Measurements from ENCODE around the gene PLIN3.

The PLIN3 gene

DNA sequence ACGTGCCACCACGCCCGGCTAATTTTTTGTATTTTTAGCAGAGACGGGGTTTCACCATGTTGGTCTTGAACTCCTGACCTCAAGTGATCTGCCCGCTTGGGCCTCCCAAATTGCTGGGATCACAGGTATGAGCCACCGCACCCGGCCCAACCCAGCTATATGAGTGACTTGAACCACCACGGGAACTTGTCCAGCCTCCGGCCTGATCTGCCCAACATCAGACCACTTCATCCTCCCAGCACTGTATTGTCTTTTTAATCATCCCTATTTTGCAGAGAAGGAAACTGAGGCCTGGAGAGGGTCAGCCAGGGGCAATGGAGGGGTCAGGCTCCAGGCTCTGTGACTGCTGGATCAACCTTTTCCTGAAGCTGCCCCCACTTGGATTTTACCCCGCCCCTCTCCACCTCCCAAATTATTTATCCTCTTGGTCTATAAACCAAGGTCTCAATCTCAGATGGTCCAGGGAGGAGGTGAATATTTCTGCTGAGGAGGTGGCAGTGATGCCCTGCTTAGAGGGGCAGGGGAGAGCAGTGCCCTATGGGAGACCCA is 893 bp upstream of the PLIN3 start:
- Histone ChIP-seq H3K27ac (ENCODE audit: low read depth, low read length, poor library complexity, severe bottlenecking) (no peak overlapping the region), H3K36me3 (ENCODE audit: insufficient read depth, low read length) (no peaks in the 10 kb centered on the region), H4K20me1 (ENCODE audit: insufficient read depth, low read length) (no peaks in the 10 kb centered on the region), H3K9me2 (ENCODE audit: low read depth, low read length) (no peaks in the 10 kb centered on the region), H3K79me2 (ENCODE audit: insufficient read depth, low read length) (no peaks in the 10 kb centered on the region), H2AFZ (ENCODE audit: low read length) (no peak overlapping the region), H3K4me3 (ENCODE audit: low read depth, low read length, poor library complexity, severe bottlenecking) (peak overlapping the region; percentile 92), H3K4me1 (ENCODE audit: insufficient read depth, low read length, severe bottlenecking) (peaks cover 31% of the 10 kb centered on the region), H3K9ac (ENCODE audit: low read length) (peak overlapping the region; percentile 68; the same call in 1 of the 2 replicates), H3K4me2 (ENCODE audit: low read length) (peak overlapping the region; percentile 89), H3K27me3 (ENCODE audit: insufficient read depth, low read length) (no peaks in the 10 kb centered on the region), H3K9me3 (ENCODE audit: low read length) (no peaks in the 10 kb centered on the region), H3F3A (ENCODE audit: insufficient read depth, low read length) (no peaks in the 10 kb centered on the region)
- TF ChIP-seq, protein P1, sequence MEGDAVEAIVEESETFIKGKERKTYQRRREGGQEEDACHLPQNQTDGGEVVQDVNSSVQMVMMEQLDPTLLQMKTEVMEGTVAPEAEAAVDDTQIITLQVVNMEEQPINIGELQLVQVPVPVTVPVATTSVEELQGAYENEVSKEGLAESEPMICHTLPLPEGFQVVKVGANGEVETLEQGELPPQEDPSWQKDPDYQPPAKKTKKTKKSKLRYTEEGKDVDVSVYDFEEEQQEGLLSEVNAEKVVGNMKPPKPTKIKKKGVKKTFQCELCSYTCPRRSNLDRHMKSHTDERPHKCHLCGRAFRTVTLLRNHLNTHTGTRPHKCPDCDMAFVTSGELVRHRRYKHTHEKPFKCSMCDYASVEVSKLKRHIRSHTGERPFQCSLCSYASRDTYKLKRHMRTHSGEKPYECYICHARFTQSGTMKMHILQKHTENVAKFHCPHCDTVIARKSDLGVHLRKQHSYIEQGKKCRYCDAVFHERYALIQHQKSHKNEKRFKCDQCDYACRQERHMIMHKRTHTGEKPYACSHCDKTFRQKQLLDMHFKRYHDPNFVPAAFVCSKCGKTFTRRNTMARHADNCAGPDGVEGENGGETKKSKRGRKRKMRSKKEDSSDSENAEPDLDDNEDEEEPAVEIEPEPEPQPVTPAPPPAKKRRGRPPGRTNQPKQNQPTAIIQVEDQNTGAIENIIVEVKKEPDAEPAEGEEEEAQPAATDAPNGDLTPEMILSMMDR (IDR thresholded peaks at IDR 0.05; ENCODE audit: low read length): no peak
- TF ChIP-seq EZH2 (IDR thresholded peaks at IDR 0.05; ENCODE audit: borderline replicate concordance, low read length): no peak

DNA sequence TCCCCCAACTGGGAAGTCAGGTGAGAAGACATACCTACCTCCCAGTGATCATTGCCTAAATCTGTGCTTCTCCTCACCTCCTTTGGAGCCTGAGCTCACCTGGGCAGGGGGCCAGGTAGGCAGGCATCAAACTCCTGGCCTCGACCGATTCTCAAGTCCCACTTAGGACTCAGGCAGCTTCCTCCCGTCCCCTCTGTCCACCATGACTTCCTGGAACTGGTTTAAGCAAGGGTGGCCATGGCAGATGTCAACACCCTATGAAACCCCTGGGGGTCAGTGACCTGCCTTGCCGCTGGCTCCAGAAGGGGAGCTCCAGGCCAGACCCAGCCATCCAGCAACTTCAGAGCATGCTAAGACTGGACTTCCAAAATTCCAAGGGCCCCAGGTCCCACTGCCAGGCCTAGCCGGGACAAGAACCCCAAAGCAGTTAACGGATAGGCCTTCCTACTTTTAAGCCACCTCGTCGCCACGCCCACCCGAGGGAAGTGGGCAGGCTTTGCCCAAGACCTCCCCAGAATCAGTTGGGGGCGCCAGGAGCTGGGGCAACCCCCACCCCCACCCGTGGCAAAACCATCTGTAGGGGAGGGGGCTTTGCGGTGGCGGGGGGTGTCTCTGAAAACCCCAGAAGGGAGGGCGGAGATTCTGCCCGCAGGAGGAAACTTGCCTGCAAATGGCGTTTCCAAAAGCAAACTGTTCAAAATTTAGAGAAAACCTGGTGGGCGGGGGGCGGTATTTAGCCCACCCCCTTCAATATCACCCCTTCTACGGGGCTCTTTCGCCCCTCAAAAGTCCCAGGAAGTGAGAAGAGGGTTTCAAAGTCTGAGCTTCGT is 657 bp downstream of the PLIN3 start:
- Histone ChIP-seq H4K20me1 (ENCODE audit: insufficient read depth, low read length) (no peaks in the 10 kb centered on the region), H3F3A (ENCODE audit: insufficient read depth, low read length) (no peaks in the 10 kb centered on the region), H3K4me1 (ENCODE audit: insufficient read depth, low read length, severe bottlenecking) (peaks cover 32% of the 10 kb centered on the region), H3K9me3 (ENCODE audit: low read length) (no peaks in the 10 kb centered on the region), H3K4me2 (ENCODE audit: low read length) (peak overlapping the region; percentile 89), H3K27ac (ENCODE audit: low read depth, low read length, poor library complexity, severe bottlenecking) (peak overlapping the region; percentile 69), H3K79me2 (ENCODE audit: insufficient read depth, low read length) (no peaks in the 10 kb centered on the region), H3K9ac (ENCODE audit: low read length) (peak overlapping the region; percentile 94), H2AFZ (ENCODE audit: low read length) (no peak overlapping the region), H3K9me2 (ENCODE audit: low read depth, low read length) (no peaks in the 10 kb centered on the region), H3K27me3 (ENCODE audit: insufficient read depth, low read length) (no peaks in the 10 kb centered on the region), H3K4me3 (ENCODE audit: low read depth, low read length, poor library complexity, severe bottlenecking) (peak overlapping the region; percentile 92), H3K36me3 (ENCODE audit: insufficient read depth, low read length) (no peaks in the 10 kb centered on the region)
- no peak for TF ChIP-seq EZH2 (IDR thresholded peaks at IDR 0.05; ENCODE audit: borderline replicate concordance, low read length)
- TF ChIP-seq, protein P1 (IDR thresholded peaks at IDR 0.05; ENCODE audit: low read length): no peak

DNA sequence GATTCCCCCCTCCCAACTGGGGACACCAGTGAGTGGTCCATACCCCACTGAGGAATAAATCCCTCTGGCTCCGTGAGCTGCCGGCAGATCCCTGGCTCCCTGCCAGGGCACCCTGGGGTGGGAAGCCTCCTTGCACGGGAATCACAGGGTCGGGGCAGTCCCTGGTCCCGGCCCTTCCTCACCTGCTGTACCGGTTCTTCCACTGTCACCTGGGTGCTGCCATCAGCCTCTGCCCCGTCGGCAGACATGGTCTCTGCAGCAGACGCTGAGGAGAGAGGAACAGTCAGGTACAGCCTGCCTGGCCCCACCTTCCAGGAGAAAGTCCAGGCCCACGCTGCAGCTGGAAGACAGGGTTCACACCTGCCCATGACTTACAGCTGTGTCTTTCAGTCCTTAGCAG is 6.3 kb downstream of the PLIN3 start:
- H3K9me2 ChIP-seq (ENCODE audit: low read depth, low read length): no peaks in the 10 kb centered on the region
- H3K27ac ChIP-seq (ENCODE audit: low read depth, low read length, poor library complexity, severe bottlenecking): no peak overlapping the region
- no peak overlapping the region for H3K4me3 ChIP-seq (ENCODE audit: low read depth, low read length, poor library complexity, severe bottlenecking)
- H3K27me3 ChIP-seq (ENCODE audit: insufficient read depth, low read length): no peaks in the 10 kb centered on the region
- H3K4me1 ChIP-seq (ENCODE audit: insufficient read depth, low read length, severe bottlenecking): peaks cover 21% of the 10 kb centered on the region
- TF ChIP-seq, protein P1 (IDR thresholded peaks at IDR 0.05; ENCODE audit: low read length): no peak
- TF ChIP-seq EZH2 (IDR thresholded peaks at IDR 0.05; ENCODE audit: borderline replicate concordance, low read length): no peak
- H3K9ac ChIP-seq (ENCODE audit: low read length): no peak overlapping the region
- H2AFZ ChIP-seq (ENCODE audit: low read length): no peak overlapping the region
- no peaks in the 10 kb centered on the region for H4K20me1 ChIP-seq (ENCODE audit: insufficient read depth, low read length)
- no peaks in the 10 kb centered on the region for H3K79me2 ChIP-seq (ENCODE audit: insufficient read depth, low read length)
- peaks cover 28% of the 10 kb centered on the region; the same call in 1 of the 2 replicates for H3K36me3 ChIP-seq (ENCODE audit: insufficient read depth, low read length)
- H3F3A ChIP-seq (ENCODE audit: insufficient read depth, low read length): no peaks in the 10 kb centered on the region
- no peak overlapping the region for H3K4me2 ChIP-seq (ENCODE audit: low read length)
- no peaks in the 10 kb centered on the region for H3K9me3 ChIP-seq (ENCODE audit: low read length)

Measured in OCI-LY1 (cell line).